ENCODE measurements around the gene RAB4B. TPM values are rescaled to one million over a fixed set of nuclear protein-coding genes. Genes with fewer than 3 reads are reported as not detected.

Gene RAB4B
- total and polyA plus RNA-seq, 2 of the 13 experiments (the other 11 are each of a cell fraction or from before 2014, with no cell fraction given): 3.3 to 5.4 TPM

- TF ChIP-seq NKX3-1 (CRISPR knock-in tag; IDR thresholded peaks at IDR 0.05): no peak
- TF ChIP-seq ZFP36L1 (CRISPR knock-in tag; IDR thresholded peaks at IDR 0.05): 0 out of 2 replicates have a peak, but pooled peaks have one; percentile 29
- TF ChIP-seq, protein P1, sequence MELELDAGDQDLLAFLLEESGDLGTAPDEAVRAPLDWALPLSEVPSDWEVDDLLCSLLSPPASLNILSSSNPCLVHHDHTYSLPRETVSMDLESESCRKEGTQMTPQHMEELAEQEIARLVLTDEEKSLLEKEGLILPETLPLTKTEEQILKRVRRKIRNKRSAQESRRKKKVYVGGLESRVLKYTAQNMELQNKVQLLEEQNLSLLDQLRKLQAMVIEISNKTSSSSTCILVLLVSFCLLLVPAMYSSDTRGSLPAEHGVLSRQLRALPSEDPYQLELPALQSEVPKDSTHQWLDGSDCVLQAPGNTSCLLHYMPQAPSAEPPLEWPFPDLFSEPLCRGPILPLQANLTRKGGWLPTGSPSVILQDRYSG (CRISPR knock-in tag; IDR thresholded peaks at IDR 0.05): 0 out of 2 replicates have a peak, but pooled peaks have one; percentile 21
- TF ChIP-seq SRSF9 (IDR thresholded peaks at IDR 0.05; ENCODE audit: borderline replicate concordance, insufficient read depth, low read depth, low read length, poor library complexity, severe bottlenecking): no peak
- TF ChIP-seq MXI1 (IDR thresholded peaks at IDR 0.05; ENCODE audit: borderline replicate concordance, low read depth, low read length): no peak
- 0 out of 2 replicates have a peak, but pooled peaks have one; percentile 32 for TF ChIP-seq TFE3 (CRISPR knock-in tag; IDR thresholded peaks at IDR 0.05)
- TF ChIP-seq, protein P2, sequence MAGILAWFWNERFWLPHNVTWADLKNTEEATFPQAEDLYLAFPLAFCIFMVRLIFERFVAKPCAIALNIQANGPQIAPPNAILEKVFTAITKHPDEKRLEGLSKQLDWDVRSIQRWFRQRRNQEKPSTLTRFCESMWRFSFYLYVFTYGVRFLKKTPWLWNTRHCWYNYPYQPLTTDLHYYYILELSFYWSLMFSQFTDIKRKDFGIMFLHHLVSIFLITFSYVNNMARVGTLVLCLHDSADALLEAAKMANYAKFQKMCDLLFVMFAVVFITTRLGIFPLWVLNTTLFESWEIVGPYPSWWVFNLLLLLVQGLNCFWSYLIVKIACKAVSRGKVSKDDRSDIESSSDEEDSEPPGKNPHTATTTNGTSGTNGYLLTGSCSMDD (CRISPR knock-in tag; IDR thresholded peaks at IDR 0.05): no peak
- TF ChIP-seq, protein P3, sequence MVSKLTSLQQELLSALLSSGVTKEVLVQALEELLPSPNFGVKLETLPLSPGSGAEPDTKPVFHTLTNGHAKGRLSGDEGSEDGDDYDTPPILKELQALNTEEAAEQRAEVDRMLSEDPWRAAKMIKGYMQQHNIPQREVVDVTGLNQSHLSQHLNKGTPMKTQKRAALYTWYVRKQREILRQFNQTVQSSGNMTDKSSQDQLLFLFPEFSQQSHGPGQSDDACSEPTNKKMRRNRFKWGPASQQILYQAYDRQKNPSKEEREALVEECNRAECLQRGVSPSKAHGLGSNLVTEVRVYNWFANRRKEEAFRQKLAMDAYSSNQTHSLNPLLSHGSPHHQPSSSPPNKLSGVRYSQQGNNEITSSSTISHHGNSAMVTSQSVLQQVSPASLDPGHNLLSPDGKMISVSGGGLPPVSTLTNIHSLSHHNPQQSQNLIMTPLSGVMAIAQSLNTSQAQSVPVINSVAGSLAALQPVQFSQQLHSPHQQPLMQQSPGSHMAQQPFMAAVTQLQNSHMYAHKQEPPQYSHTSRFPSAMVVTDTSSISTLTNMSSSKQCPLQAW (CRISPR knock-in tag; IDR thresholded peaks at IDR 0.05): no peak
- TF ChIP-seq MXD4 (CRISPR knock-in tag; IDR thresholded peaks at IDR 0.05): 0 out of 2 replicates have a peak, but pooled peaks have one; percentile 7
- no peak for TF ChIP-seq IRX3 (CRISPR knock-in tag; IDR thresholded peaks at IDR 0.05; ENCODE audit: borderline replicate concordance, low read depth)
- peak; percentile 63; the same call in 1 of the 2 replicates for TF ChIP-seq POLR2G (IDR thresholded peaks at IDR 0.05; ENCODE audit: low read depth, low read length)
- TF ChIP-seq CEBPZ (IDR thresholded peaks at IDR 0.05; ENCODE audit: low read length): no peak
- TF ChIP-seq YY1 (IDR thresholded peaks at IDR 0.05; ENCODE audit: insufficient read depth, insufficient replicate concordance, low read depth, low read length): no peak
- TF ChIP-seq, protein P4, sequence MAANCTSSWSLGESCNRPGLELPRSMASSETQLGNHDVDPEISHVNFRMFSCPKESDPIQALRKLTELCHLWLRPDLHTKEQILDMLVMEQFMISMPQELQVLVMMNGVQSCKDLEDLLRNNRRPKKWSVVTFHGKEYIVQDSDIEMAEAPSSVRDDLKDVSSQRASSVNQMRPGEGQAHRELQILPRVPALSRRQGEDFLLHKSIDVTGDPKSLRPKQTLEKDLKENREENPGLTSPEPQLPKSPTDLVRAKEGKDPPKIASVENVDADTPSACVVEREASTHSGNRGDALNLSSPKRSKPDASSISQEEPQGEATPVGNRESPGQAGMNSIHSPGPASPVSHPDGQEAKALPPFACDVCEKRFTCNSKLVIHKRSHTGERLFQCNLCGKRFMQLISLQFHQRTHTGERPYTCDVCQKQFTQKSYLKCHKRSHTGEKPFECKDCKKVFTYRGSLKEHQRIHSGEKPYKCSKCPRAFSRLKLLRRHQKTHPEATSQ (CRISPR knock-in tag; IDR thresholded peaks at IDR 0.05; ENCODE audit: borderline replicate concordance): no peak
- TF ChIP-seq ZNF496 (CRISPR knock-in tag; IDR thresholded peaks at IDR 0.05; ENCODE audit: insufficient replicate concordance): no peak
- peak; percentile 23; the same call in 1 of the 2 replicates for TF ChIP-seq KDM5A (IDR thresholded peaks at IDR 0.05; ENCODE audit: borderline replicate concordance, low read length)
Observed at GRCh38 chr19:40777645-40777936, 456 bp upstream of the RAB4B start (continued).
